Measurements from ENCODE around the gene PDZD2. TPM values are rescaled to one million over a fixed set of nuclear protein-coding genes. Genes with fewer than 3 reads are reported as not detected.

The PDZD2 gene
- total RNA-seq, 2 experiments from 2014 or later: not detected

- DNase-seq (no peak), ATAC-seq (peak; percentile 21)
- no peaks in the 10 kb centered on the region for H3K9me3 Mint-ChIP-seq (ENCODE audit: insufficient read depth)
- ChIA-PET CTCF (interaction anchor here (1.2 to 1.5 kb wide), 2 partner anchors 156 to 454 kb away, joined by 4 to 7 read pairs; no protein-coding TSS in a partner anchor), POLR2A (no interaction called here)
- no peak overlapping the region for H3K27ac Mint-ChIP-seq
- no peaks in the 10 kb centered on the region for H3K36me3 Mint-ChIP-seq (ENCODE audit: low read depth)
- H3K4me3 Mint-ChIP-seq: peak overlapping the region; percentile 26
- H3K27me3 Mint-ChIP-seq (ENCODE audit: low read depth): peaks cover 17% of the 10 kb centered on the region
- H3K4me1 Mint-ChIP-seq (ENCODE audit: low read depth): peaks cover 7% of the 10 kb centered on the region
These were observed 815 bp downstream of the PDZD2 start for GRCh38 chr5:31639481-31640411.

GRCh38 chr5:31640573-31640972, 1.6 kb downstream of the PDZD2 start:
- POLR2A ChIA-PET: no interaction called here

GRCh38 chr5:31641059-31641458, 2.1 kb downstream of the PDZD2 start:
- ChIA-PET POLR2A (no interaction called here), CTCF (no interaction called here)
- H3K27me3 Mint-ChIP-seq (ENCODE audit: low read depth): peaks cover 18% of the 10 kb centered on the region
- no peaks in the 10 kb centered on the region for H3K9me3 Mint-ChIP-seq (ENCODE audit: insufficient read depth)
- no peak overlapping the region for H3K27ac Mint-ChIP-seq
- H3K4me3 Mint-ChIP-seq: no peak overlapping the region
- peaks cover 7% of the 10 kb centered on the region for H3K4me1 Mint-ChIP-seq (ENCODE audit: low read depth)
- no peaks in the 10 kb centered on the region for H3K36me3 Mint-ChIP-seq (ENCODE audit: low read depth)
- DNase-seq (no peak), ATAC-seq (no peak)

More at GRCh38 chr5:31640573-31640972, 1.6 kb downstream of the PDZD2 start:
- Mint-ChIP-seq H3K27ac (no peak overlapping the region), H3K27me3 (ENCODE audit: low read depth) (peaks cover 18% of the 10 kb centered on the region), H3K4me1 (ENCODE audit: low read depth) (peaks cover 7% of the 10 kb centered on the region), H3K4me3 (no peak overlapping the region), H3K36me3 (ENCODE audit: low read depth) (no peaks in the 10 kb centered on the region), H3K9me3 (ENCODE audit: insufficient read depth) (no peaks in the 10 kb centered on the region)
- no peak for DNase-seq
- no peak for ATAC-seq
- CTCF ChIA-PET: no interaction called here

GRCh38 chr5:31641575-31641974, 2.6 kb downstream of the PDZD2 start:
- POLR2A ChIA-PET: no interaction called here
- CTCF ChIA-PET: no interaction called here
- no peak for ATAC-seq
- Mint-ChIP-seq H3K27ac (no peak overlapping the region), H3K4me1 (ENCODE audit: low read depth) (peaks cover 7% of the 10 kb centered on the region), H3K27me3 (ENCODE audit: low read depth) (peaks cover 18% of the 10 kb centered on the region), H3K36me3 (ENCODE audit: low read depth) (no peaks in the 10 kb centered on the region), H3K4me3 (no peak overlapping the region), H3K9me3 (ENCODE audit: insufficient read depth) (no peaks in the 10 kb centered on the region)
- DNase-seq: no peak

- Mint-ChIP-seq H3K4me3 (no peak overlapping the region), H3K36me3 (ENCODE audit: low read depth) (no peaks in the 10 kb centered on the region), H3K27me3 (ENCODE audit: low read depth) (peaks cover 2% of the 10 kb centered on the region), H3K4me1 (ENCODE audit: low read depth) (no peaks in the 10 kb centered on the region), H3K27ac (no peak overlapping the region), H3K9me3 (ENCODE audit: insufficient read depth) (no peaks in the 10 kb centered on the region)
- DNase-seq: no peak
- ChIA-PET CTCF (no interaction called here), POLR2A (interaction anchor here (0.6 kb wide), 1 partner anchor 413 kb away, joined by 3 read pairs; no protein-coding TSS in a partner anchor)
- ATAC-seq: no peak
These were observed 6.6 kb downstream of the PDZD2 start for GRCh38 chr5:31645420-31646081.

- no peak overlapping the region for H3K4me3 Mint-ChIP-seq
- POLR2A ChIA-PET: no interaction called here
- DNase-seq (no peak), ATAC-seq (no peak)
- no peak overlapping the region for H3K27ac Mint-ChIP-seq
- H3K27me3 Mint-ChIP-seq (ENCODE audit: low read depth): peaks cover 2% of the 10 kb centered on the region
- H3K36me3 Mint-ChIP-seq (ENCODE audit: low read depth): no peaks in the 10 kb centered on the region
- H3K9me3 Mint-ChIP-seq (ENCODE audit: insufficient read depth): no peaks in the 10 kb centered on the region
- H3K4me1 Mint-ChIP-seq (ENCODE audit: low read depth): no peaks in the 10 kb centered on the region
- CTCF ChIA-PET: no interaction called here
These were observed 9.4 kb downstream of the PDZD2 start for GRCh38 chr5:31648326-31648725.

GRCh38 chr5:31651241-31651640, 12.3 kb downstream of the PDZD2 start:
- no peak overlapping the region for H3K27ac Mint-ChIP-seq
- H3K4me3 Mint-ChIP-seq: no peak overlapping the region
- no peaks in the 10 kb centered on the region for H3K27me3 Mint-ChIP-seq (ENCODE audit: low read depth)
- no peaks in the 10 kb centered on the region for H3K4me1 Mint-ChIP-seq (ENCODE audit: low read depth)
- CTCF ChIA-PET: no interaction called here
- DNase-seq (no peak), ATAC-seq (no peak)
- POLR2A ChIA-PET: no interaction called here
- no peaks in the 10 kb centered on the region for H3K36me3 Mint-ChIP-seq (ENCODE audit: low read depth)
- no peaks in the 10 kb centered on the region for H3K9me3 Mint-ChIP-seq (ENCODE audit: insufficient read depth)

- ChIA-PET POLR2A (no interaction called here), CTCF (no interaction called here)
- Mint-ChIP-seq H3K27me3 (ENCODE audit: low read depth) (no peaks in the 10 kb centered on the region), H3K36me3 (ENCODE audit: low read depth) (no peaks in the 10 kb centered on the region), H3K9me3 (ENCODE audit: insufficient read depth) (no peaks in the 10 kb centered on the region), H3K4me3 (no peak overlapping the region), H3K27ac (no peak overlapping the region), H3K4me1 (ENCODE audit: low read depth) (no peaks in the 10 kb centered on the region)
- DNase-seq (no peak), ATAC-seq (no peak)
These were observed 16.6 kb downstream of the PDZD2 start for GRCh38 chr5:31655491-31655890.

- no peaks in the 10 kb centered on the region for H3K36me3 Mint-ChIP-seq (ENCODE audit: low read depth)
- DNase-seq (no peak), ATAC-seq (no peak)
- no peaks in the 10 kb centered on the region for H3K27me3 Mint-ChIP-seq (ENCODE audit: low read depth)
- CTCF ChIA-PET: no interaction called here
- H3K9me3 Mint-ChIP-seq (ENCODE audit: insufficient read depth): no peaks in the 10 kb centered on the region
- no peak overlapping the region for H3K4me3 Mint-ChIP-seq
- H3K4me1 Mint-ChIP-seq (ENCODE audit: low read depth): no peaks in the 10 kb centered on the region
- no peak overlapping the region for H3K27ac Mint-ChIP-seq
- POLR2A ChIA-PET: no interaction called here
These were observed 17.9 kb downstream of the PDZD2 start for GRCh38 chr5:31656806-31657205.

GRCh38 chr5:31657315-31657979, 18.5 kb downstream of the PDZD2 start:
- DNase-seq: no peak
- no peak for ATAC-seq
- Mint-ChIP-seq H3K4me3 (no peak overlapping the region), H3K27ac (no peak overlapping the region), H3K27me3 (ENCODE audit: low read depth) (no peaks in the 10 kb centered on the region), H3K9me3 (ENCODE audit: insufficient read depth) (no peaks in the 10 kb centered on the region), H3K4me1 (ENCODE audit: low read depth) (no peaks in the 10 kb centered on the region), H3K36me3 (ENCODE audit: low read depth) (no peaks in the 10 kb centered on the region)
- CTCF ChIA-PET: no interaction called here
- POLR2A ChIA-PET: no interaction called here

- Mint-ChIP-seq H3K27ac (no peak overlapping the region), H3K36me3 (ENCODE audit: low read depth) (no peaks in the 10 kb centered on the region), H3K4me3 (no peak overlapping the region), H3K9me3 (ENCODE audit: insufficient read depth) (no peaks in the 10 kb centered on the region), H3K4me1 (ENCODE audit: low read depth) (no peaks in the 10 kb centered on the region), H3K27me3 (ENCODE audit: low read depth) (no peaks in the 10 kb centered on the region)
- ATAC-seq (no peak), DNase-seq (no peak)
- ChIA-PET POLR2A (no interaction called here), CTCF (no interaction called here)
These were observed 22.3 kb downstream of the PDZD2 start for GRCh38 chr5:31661257-31661656.

- DNase-seq: no peak
- H3K4me1 Mint-ChIP-seq (ENCODE audit: low read depth): no peaks in the 10 kb centered on the region
- no peaks in the 10 kb centered on the region for H3K9me3 Mint-ChIP-seq (ENCODE audit: insufficient read depth)
- ChIA-PET CTCF (no interaction called here), POLR2A (no interaction called here)
- no peaks in the 10 kb centered on the region for H3K36me3 Mint-ChIP-seq (ENCODE audit: low read depth)
- H3K4me3 Mint-ChIP-seq: no peak overlapping the region
- H3K27ac Mint-ChIP-seq: no peak overlapping the region
- H3K27me3 Mint-ChIP-seq (ENCODE audit: low read depth): no peaks in the 10 kb centered on the region
- no peak for ATAC-seq
These were observed 24.6 kb downstream of the PDZD2 start for GRCh38 chr5:31663519-31663918.

All from activated CD8-positive, alpha-beta T cell treated with anti-CD3 and anti-CD28 coated beads, Interleukin-2, amount 10 ng/mL, durations not matched to agents 7 days and 5 days (primary cell).